ENCODE data around the gene LRRC2. TPM values are rescaled to one million over a fixed set of nuclear protein-coding genes. Genes with fewer than 3 reads are reported as not detected.
"Not testable (repeated sequence)": the region's sequence is repeated elsewhere in the genome, so short reads cannot be mapped to it uniquely, and the experiment has no call there.

LRRC2 gene
- polyA plus RNA-seq, 4 donors: 0.22 to 0.66 (median 0.61) TPM; not detected in 1

GRCh38 chr3:46587268-46587667 is 21.2 kb upstream of the LRRC2 start:
- not testable (repeated sequence) for H3K27ac ChIP-seq (ENCODE audit: low read depth in 1 of 3, low read length in 2 of 3); H3K36me3 ChIP-seq (ENCODE audit: control insufficient read depth in 3 of 3, insufficient read depth in 2 of 3, low read depth in 1 of 3, low read length in 3 of 3); H3K4me3 ChIP-seq (ENCODE audit: low read depth in 1 of 3, low read length in 3 of 3); DNase-seq; FAIRE-seq; H3K9me3 ChIP-seq (ENCODE audit: control insufficient read depth in 2 of 2, insufficient read depth in 1 of 2, low read depth in 1 of 2, low read length in 1 of 2); H3K27me3 ChIP-seq (ENCODE audit: control insufficient read depth in 3 of 3, insufficient read depth in 3 of 3, low read length in 3 of 3)
- WGBS, 3 donors: 81 to 93% (median 82%) methylated on average over 3 of the region's 3 CpGs
- H3K4me1 ChIP-seq (ENCODE audit: control insufficient read depth in 3 of 3, insufficient read depth in 2 of 3, low read depth in 1 of 3, low read length in 2 of 3): peaks cover 0 to 11% (median 3%) of the 10 kb centered on the region in 3 donors

- Histone ChIP-seq H3K4me3 (ENCODE audit: low read depth in 1 of 3, low read length in 3 of 3) (no peak overlapping the region), H3K36me3 (ENCODE audit: control insufficient read depth in 3 of 3, insufficient read depth in 2 of 3, low read depth in 1 of 3, low read length in 3 of 3) (no peaks in the 10 kb centered on the region), H3K27ac (ENCODE audit: low read depth in 1 of 3, low read length in 2 of 3) (peak overlapping the region in 1 of 3 donors; percentile 55), H3K9me3 (ENCODE audit: control insufficient read depth in 2 of 2, insufficient read depth in 1 of 2, low read depth in 1 of 2, low read length in 1 of 2) (no peaks in the 10 kb centered on the region), H3K27me3 (ENCODE audit: control insufficient read depth in 3 of 3, insufficient read depth in 3 of 3, low read length in 3 of 3) (no peaks in the 10 kb centered on the region), H3K4me1 (ENCODE audit: control insufficient read depth in 3 of 3, insufficient read depth in 2 of 3, low read depth in 1 of 3, low read length in 2 of 3) (peaks cover 0 to 11% (median 3%) of the 10 kb centered on the region in 3 donors)
- DNase-seq: no peak
- FAIRE-seq: no peak
- 89 to 93% (median 91%) methylated on average over 6 of the region's 6 CpGs for WGBS, 3 donors
Measured at GRCh38 chr3:46586738-46587246, 20.7 kb upstream of the LRRC2 start.

GRCh38 chr3:46585799-46586693 is 19.9 kb upstream of the LRRC2 start:
- no peaks in the 10 kb centered on the region for H3K36me3 ChIP-seq (ENCODE audit: control insufficient read depth in 3 of 3, insufficient read depth in 2 of 3, low read depth in 1 of 3, low read length in 3 of 3)
- FAIRE-seq: no peak
- H3K27me3 ChIP-seq (ENCODE audit: control insufficient read depth in 3 of 3, insufficient read depth in 3 of 3, low read length in 3 of 3): no peaks in the 10 kb centered on the region
- H3K4me3 ChIP-seq (ENCODE audit: low read depth in 1 of 3, low read length in 3 of 3): no peak overlapping the region
- peaks cover 0 to 11% (median 3%) of the 10 kb centered on the region in 3 donors for H3K4me1 ChIP-seq (ENCODE audit: control insufficient read depth in 3 of 3, insufficient read depth in 2 of 3, low read depth in 1 of 3, low read length in 2 of 3)
- peak overlapping the region in 1 of 3 donors; percentile 55 for H3K27ac ChIP-seq (ENCODE audit: low read depth in 1 of 3, low read length in 2 of 3)
- no peaks in the 10 kb centered on the region for H3K9me3 ChIP-seq (ENCODE audit: control insufficient read depth in 2 of 2, insufficient read depth in 1 of 2, low read depth in 1 of 2, low read length in 1 of 2)
- 25 to 69% (median 47%) methylated on average over 5 of the region's 5 CpGs for WGBS, 3 donors
- DNase-seq: peak; percentile 81 to 83

- DNase-seq (no peak), FAIRE-seq (no peak)
- H3K27me3 ChIP-seq (ENCODE audit: control insufficient read depth in 3 of 3, insufficient read depth in 3 of 3, low read length in 3 of 3): peaks cover 0 to 2% (median 0%) of the 10 kb centered on the region in 3 donors
- H3K27ac ChIP-seq (ENCODE audit: low read depth in 1 of 3, low read length in 2 of 3): no peak overlapping the region
- peaks cover 0 to 11% (median 3%) of the 10 kb centered on the region in 3 donors for H3K4me1 ChIP-seq (ENCODE audit: control insufficient read depth in 3 of 3, insufficient read depth in 2 of 3, low read depth in 1 of 3, low read length in 2 of 3)
- H3K4me3 ChIP-seq (ENCODE audit: low read depth in 1 of 3, low read length in 3 of 3): no peak overlapping the region
- WGBS, 3 donors: 91 to 94% (median 93%) methylated on average over 7 of the region's 7 CpGs
- no peaks in the 10 kb centered on the region for H3K36me3 ChIP-seq (ENCODE audit: control insufficient read depth in 3 of 3, insufficient read depth in 2 of 3, low read depth in 1 of 3, low read length in 3 of 3)
- H3K9me3 ChIP-seq (ENCODE audit: control insufficient read depth in 2 of 2, insufficient read depth in 1 of 2, low read depth in 1 of 2, low read length in 1 of 2): no peaks in the 10 kb centered on the region
Measured at GRCh38 chr3:46584598-46585467, 18.7 kb upstream of the LRRC2 start.

GRCh38 chr3:46580675-46581074 is 14.6 kb upstream of the LRRC2 start:
- Histone ChIP-seq H3K36me3 (ENCODE audit: control insufficient read depth in 3 of 3, insufficient read depth in 2 of 3, low read depth in 1 of 3, low read length in 3 of 3) (no peaks in the 10 kb centered on the region), H3K27me3 (ENCODE audit: control insufficient read depth in 3 of 3, insufficient read depth in 3 of 3, low read length in 3 of 3) (peaks cover 0 to 16% (median 0%) of the 10 kb centered on the region in 3 donors), H3K9me3 (ENCODE audit: control insufficient read depth in 2 of 2, insufficient read depth in 1 of 2, low read depth in 1 of 2, low read length in 1 of 2) (no peaks in the 10 kb centered on the region), H3K4me1 (ENCODE audit: control insufficient read depth in 3 of 3, insufficient read depth in 2 of 3, low read depth in 1 of 3, low read length in 2 of 3) (peaks cover 0 to 4% (median 0%) of the 10 kb centered on the region in 3 donors), H3K27ac (ENCODE audit: low read depth in 1 of 3, low read length in 2 of 3) (no peak overlapping the region), H3K4me3 (ENCODE audit: low read depth in 1 of 3, low read length in 3 of 3) (no peak overlapping the region)
- no peak for FAIRE-seq
- WGBS, 3 donors: 95 to 100% (median 97%) methylated on average over 1 of the region's 1 CpG
- DNase-seq: no peak

- FAIRE-seq (no peak), DNase-seq (no peak)
Measured at GRCh38 chr3:46579756-46580286, 13.7 kb upstream of the LRRC2 start.

GRCh38 chr3:46578973-46579755 is 13.1 kb upstream of the LRRC2 start:
- Histone ChIP-seq H3K9me3 (ENCODE audit: control insufficient read depth in 2 of 2, insufficient read depth in 1 of 2, low read depth in 1 of 2, low read length in 1 of 2) (no peaks in the 10 kb centered on the region), H3K36me3 (ENCODE audit: control insufficient read depth in 3 of 3, insufficient read depth in 2 of 3, low read depth in 1 of 3, low read length in 3 of 3) (no peaks in the 10 kb centered on the region), H3K27me3 (ENCODE audit: control insufficient read depth in 3 of 3, insufficient read depth in 3 of 3, low read length in 3 of 3) (peaks cover 0 to 16% (median 0%) of the 10 kb centered on the region in 3 donors), H3K4me3 (ENCODE audit: low read depth in 1 of 3, low read length in 3 of 3) (no peak overlapping the region), H3K4me1 (ENCODE audit: control insufficient read depth in 3 of 3, insufficient read depth in 2 of 3, low read depth in 1 of 3, low read length in 2 of 3) (peaks cover 0 to 12% (median 0%) of the 10 kb centered on the region in 3 donors), H3K27ac (ENCODE audit: low read depth in 1 of 3, low read length in 2 of 3) (peak overlapping the region in 1 of 3 donors; percentile 41)
- peak in 1 of 2 donors; percentile 70 for DNase-seq
- 18 to 53% (median 38%) methylated on average over 10 of the region's 10 CpGs for WGBS, 3 donors
- FAIRE-seq: peak; percentile 26

More at GRCh38 chr3:46579756-46580286, 13.7 kb upstream of the LRRC2 start:
- 69 to 82% (median 70%) methylated on average over 14 of the region's 14 CpGs for WGBS, 3 donors
- H3K27ac ChIP-seq (ENCODE audit: low read depth in 1 of 3, low read length in 2 of 3): no peak overlapping the region
- H3K27me3 ChIP-seq (ENCODE audit: control insufficient read depth in 3 of 3, insufficient read depth in 3 of 3, low read length in 3 of 3): peaks cover 0 to 16% (median 0%) of the 10 kb centered on the region in 3 donors
- peaks cover 0 to 6% (median 0%) of the 10 kb centered on the region in 3 donors for H3K4me1 ChIP-seq (ENCODE audit: control insufficient read depth in 3 of 3, insufficient read depth in 2 of 3, low read depth in 1 of 3, low read length in 2 of 3)
- no peaks in the 10 kb centered on the region for H3K36me3 ChIP-seq (ENCODE audit: control insufficient read depth in 3 of 3, insufficient read depth in 2 of 3, low read depth in 1 of 3, low read length in 3 of 3)
- H3K4me3 ChIP-seq (ENCODE audit: low read depth in 1 of 3, low read length in 3 of 3): no peak overlapping the region
- no peaks in the 10 kb centered on the region for H3K9me3 ChIP-seq (ENCODE audit: control insufficient read depth in 2 of 2, insufficient read depth in 1 of 2, low read depth in 1 of 2, low read length in 1 of 2)

All from small intestine (tissue), 7 donors.